GM13977 (cell line): Measurements from ENCODE around the gene MAX.

Experiments used
- DNase-seq: peaks from one replicate; pipeline ENCODE4 v3.0.0; 2012; ENCODE audit warnings: low spot score
- in situ Hi-C: fragments of 300-500 bp; cut with MboI; formaldehyde crosslinking; loops from one replicate; pipeline ENCODE4 v1.12.0; 2022; ENCODE audit warnings: low sequenced_read_pairs, low pct_unique_long_range_greater_than_20kb, mixed read lengths, inconsistent platforms; ENCODE audit not compliant: unreplicated experiment
- TF ChIP-seq, protein P1 (sequence below): IDR thresholded peaks from 2 replicates; pipeline ENCODE4 v1.5.1; 2012; ENCODE audit warnings: mild to moderate bottlenecking, control low read depth; ENCODE audit not compliant: insufficient read depth; ENCODE audit errors: extremely low read depth, missing control alignments

MAX gene

DNA sequence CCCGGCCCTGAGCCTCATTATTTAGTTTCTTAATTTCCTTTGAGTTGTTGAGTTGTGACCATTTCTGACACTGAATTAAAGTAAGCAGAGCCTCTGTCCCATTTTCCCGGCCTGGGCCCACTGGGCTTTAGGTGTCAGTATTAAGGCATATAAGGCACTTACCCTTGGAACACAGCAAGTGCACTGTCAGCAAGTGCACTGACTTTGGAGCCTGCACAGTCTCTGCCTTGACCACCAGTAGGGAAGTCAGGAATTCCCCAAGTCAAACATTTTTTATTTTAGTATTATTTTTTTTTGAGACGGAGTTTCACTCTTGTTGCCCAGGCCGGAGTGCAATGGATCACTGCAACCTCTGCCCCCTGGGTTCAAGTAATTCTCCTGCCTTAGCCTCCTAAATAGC lies 56.6 kb downstream of the MAX start:
- TF ChIP-seq, protein P1, sequence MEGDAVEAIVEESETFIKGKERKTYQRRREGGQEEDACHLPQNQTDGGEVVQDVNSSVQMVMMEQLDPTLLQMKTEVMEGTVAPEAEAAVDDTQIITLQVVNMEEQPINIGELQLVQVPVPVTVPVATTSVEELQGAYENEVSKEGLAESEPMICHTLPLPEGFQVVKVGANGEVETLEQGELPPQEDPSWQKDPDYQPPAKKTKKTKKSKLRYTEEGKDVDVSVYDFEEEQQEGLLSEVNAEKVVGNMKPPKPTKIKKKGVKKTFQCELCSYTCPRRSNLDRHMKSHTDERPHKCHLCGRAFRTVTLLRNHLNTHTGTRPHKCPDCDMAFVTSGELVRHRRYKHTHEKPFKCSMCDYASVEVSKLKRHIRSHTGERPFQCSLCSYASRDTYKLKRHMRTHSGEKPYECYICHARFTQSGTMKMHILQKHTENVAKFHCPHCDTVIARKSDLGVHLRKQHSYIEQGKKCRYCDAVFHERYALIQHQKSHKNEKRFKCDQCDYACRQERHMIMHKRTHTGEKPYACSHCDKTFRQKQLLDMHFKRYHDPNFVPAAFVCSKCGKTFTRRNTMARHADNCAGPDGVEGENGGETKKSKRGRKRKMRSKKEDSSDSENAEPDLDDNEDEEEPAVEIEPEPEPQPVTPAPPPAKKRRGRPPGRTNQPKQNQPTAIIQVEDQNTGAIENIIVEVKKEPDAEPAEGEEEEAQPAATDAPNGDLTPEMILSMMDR, result no peak
- no peak for DNase-seq
- in situ Hi-C loops, result no loop called here

DNA sequence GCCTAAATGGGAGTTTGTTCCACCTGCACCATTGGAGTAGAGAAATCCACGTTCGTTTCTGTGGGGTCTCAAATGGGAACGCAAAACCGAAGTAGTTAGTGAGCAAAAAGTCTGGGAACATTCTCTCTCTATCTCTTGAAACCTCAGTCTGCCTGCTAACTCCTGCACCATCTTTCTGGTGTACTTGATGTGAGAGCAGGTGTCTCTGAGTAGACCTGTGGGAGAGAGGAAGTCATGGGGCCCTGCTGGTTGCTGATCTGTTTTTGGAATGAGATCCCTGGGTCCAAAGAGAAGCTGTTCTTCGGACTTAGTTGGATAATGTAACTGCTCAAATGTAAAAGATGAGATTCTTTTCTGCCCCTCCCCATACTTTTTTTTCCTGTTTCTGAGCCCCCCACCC lies 57.3 kb downstream of the MAX start:
- in situ Hi-C loops, result no loop called here
- TF ChIP-seq, protein P1, result no peak
- DNase-seq, result no peak

DNA sequence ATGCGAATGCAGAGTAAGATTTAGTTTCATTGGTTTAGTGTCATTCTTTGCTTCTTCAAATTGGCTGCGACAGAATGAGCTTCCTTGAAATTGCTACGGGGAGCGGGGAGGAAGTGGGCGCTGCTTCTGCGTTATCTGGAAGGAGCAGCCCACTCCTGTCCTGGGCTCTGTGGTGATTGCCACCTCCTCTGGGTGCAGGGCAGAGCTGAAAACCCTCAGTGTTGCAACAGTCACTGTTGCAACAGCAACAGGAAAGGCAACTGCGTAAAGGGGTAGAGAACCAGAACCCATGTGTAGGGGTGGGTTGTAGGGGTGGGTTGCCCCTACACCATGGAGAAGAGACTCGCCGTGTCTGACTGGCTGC lies 57.7 kb downstream of the MAX start:
- TF ChIP-seq, protein P1, result no peak
- no peak for DNase-seq
- in situ Hi-C loops, result no loop called here

DNA sequence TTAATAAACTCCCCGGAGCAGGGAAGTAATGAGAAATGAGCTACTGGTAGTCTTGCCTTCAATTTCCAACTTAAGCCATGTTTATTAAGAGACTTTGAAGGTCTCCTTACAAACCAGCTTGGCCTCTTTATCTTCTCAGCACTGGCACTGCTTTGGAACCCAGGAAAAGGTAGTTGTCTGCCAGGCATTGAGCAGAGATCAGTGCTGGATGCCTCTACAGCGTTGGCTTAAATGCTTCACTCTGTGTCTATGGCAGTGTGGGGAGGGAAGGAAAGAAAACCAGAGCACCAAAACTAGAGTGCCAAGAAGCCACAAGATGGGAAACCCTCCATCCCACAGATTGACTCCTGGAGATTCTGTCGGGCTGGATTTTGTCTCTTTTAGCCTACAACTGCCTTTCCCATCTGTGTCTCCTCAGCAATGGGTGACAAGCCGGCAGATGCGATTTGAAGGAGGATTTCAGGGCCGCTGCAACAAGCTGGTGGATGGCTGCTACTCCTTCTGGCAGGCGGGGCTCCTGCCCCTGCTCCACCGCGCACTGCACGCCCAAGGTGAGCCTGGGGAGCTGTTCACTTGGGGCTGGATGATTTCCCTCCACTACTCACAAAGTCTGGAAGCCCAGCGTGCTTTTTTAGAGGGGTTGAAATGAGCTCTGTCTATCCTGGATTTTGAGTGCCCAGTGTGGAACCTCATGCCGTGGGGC lies 58.3 kb downstream of the MAX start:
- in situ Hi-C loops, result no loop called here
- DNase-seq, result no peak
- TF ChIP-seq, protein P1, result no peak

DNA sequence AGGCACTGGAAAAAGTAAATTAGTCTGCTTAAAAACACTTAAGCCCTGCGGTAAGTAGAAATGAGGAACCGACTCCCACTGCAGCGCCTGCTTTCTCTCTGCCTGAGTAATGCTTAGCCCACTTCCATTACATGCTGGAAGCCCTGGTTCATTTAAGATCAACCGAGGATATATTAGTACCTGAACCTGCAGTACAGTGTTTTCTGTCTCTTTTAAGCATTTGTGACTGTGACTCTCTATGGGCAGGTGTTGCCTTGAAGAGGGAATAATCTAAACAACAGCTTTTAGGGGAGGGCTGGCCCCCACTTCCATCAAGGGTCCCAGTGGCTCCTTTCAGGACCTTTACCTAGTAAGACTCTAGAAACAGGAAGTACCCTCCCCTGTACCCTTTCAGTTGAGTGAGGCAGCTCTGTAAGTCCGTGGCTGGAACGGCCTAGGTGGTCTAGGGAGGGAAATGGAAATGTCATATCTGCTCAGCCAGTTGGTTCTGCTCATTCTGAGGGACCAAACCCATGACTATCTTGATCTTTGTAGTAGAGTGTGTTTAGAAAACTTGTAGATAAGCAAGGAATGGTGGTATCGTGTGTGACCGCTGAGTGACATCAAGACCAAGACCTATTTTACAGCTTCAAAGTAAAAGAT lies 59.5 kb downstream of the MAX start:
- TF ChIP-seq, protein P1, result no peak
- in situ Hi-C loops, result no loop called here
- DNase-seq, result peak; percentile 55

DNA sequence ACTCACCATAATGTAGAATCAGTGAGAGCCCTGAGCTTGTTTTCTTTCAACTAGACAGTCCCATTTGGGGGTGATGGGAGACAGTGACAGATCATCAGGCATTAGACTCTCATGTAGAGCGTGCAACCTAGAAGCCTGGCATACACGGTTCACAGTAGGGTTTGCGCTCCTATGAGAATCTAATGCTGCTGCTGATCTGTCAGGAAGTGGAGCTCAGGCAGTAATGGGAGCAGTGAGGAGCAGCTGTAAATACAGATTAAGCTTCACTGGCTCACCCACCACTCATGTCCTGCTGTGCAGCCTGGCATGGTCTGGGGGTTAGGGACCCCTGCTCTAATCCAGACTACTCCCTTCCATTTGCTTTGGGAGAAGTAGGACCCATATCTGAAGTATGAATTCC lies 60.0 kb downstream of the MAX start:
- TF ChIP-seq, protein P1, result no peak
- DNase-seq, result no peak
- in situ Hi-C loops, result no loop called here
